ENCODE results near the gene APCDD1L.
"Not testable (repeated sequence)": the region's sequence is repeated elsewhere in the genome, so short reads cannot be mapped to it uniquely, and the experiment has no call there.

The APCDD1L gene

GRCh38 chr20:58514321-58515232, 622 bp downstream of the APCDD1L start:
- no peak for DNase-seq (ENCODE audit: low read depth in 3 of 3)

DNA sequence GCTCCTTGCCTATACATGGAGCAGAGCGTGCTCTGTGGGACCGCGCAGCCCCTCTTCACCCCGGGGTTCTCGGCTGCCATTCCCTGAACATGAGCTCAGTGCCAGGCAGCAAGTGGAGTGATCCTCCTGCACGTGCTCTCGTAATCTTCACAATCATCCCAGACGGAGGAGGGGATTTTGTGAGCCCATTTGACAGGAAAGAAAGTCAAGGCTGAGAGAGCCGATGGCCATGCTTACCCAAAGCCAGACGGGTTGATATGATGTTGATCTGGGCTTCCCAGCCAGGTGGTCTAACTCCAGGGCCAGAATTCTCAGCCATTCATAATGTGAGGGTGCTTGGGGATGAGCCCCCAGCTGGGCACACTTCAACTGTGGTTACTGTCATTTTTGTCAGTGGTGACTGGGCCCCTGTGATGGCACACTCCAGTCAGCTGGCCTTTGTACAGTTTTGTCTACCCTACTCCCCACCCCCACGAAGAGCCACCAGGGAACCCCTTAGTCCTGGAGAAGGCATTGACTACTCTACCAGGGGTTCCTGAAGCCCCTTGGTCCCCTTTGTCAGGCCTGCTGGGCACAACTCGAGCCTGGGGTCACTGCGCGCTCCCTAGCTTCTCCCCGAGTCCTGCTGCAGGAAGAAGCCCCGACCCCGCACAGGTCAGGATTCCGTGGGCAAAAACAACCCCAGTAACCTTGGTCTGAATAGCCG, 1.5 kb downstream of the APCDD1L start:
- DNase-seq (ENCODE audit: low read depth in 3 of 3), result no peak

DNA sequence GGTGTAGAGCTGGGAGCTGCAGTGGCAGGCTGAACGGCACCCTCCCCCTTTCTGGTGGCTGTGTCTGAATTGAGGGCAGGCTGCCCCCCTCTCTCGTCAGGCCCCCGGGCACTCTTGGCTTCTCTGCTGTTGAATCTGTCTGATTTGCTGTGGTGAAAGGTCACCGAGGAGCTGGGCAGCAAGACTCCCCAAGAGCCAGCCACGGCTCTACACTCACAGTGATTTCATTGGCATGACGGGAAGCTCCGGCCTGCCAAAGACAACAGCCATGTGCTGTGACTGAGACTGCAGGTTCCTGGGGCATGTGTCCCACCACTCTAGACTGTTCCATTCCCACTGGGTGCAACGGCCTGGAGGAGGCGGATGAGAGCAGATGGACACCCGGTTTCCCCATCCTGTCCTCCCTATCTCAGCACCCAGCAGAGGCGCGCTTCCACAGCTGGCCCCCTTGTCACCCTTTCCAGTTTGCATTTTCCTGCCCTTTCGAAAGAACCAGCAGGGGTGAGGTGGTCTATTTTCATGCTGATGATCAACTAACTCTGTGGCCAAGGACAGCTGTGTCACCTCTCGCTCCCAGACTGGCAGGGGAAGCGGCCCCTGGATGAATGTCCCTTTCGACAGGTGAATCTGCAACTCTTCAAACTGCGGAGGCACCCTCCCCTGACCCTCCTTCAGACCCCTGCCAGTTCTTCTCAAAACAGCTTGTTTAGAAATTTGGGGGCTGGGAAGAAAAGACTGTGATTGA, 2.2 kb downstream of the APCDD1L start:
- no peak for DNase-seq (ENCODE audit: low read depth in 3 of 3)

- DNase-seq (ENCODE audit: low read depth in 3 of 3), result no peak
Measured at GRCh38 chr20:58511861-58512260, 3.3 kb downstream of the APCDD1L start.

DNA sequence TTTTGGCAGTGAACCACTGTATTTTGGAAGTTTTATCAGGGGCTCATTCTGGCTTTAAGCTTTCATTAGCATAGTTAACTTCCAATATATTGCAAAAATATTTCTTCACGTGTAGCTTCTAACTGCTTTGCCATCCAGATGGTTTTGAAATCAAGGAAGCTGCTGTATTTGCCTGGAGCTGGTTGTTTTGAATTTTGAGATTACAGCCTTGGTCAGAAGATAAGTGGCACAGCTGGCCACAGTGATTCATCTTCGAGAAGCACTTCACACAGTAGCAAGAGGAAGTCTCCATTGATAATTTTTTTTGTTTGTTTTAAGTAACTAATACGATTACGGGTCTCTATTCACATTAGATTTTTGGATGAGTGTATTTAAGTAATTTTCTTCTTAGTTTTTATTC, 3.8 kb downstream of the APCDD1L start:
- DNase-seq (ENCODE audit: low read depth in 3 of 3), result no peak

- no peak for DNase-seq (ENCODE audit: low read depth in 3 of 3)
Measured at GRCh38 chr20:58510921-58511320, 4.3 kb downstream of the APCDD1L start.

DNA sequence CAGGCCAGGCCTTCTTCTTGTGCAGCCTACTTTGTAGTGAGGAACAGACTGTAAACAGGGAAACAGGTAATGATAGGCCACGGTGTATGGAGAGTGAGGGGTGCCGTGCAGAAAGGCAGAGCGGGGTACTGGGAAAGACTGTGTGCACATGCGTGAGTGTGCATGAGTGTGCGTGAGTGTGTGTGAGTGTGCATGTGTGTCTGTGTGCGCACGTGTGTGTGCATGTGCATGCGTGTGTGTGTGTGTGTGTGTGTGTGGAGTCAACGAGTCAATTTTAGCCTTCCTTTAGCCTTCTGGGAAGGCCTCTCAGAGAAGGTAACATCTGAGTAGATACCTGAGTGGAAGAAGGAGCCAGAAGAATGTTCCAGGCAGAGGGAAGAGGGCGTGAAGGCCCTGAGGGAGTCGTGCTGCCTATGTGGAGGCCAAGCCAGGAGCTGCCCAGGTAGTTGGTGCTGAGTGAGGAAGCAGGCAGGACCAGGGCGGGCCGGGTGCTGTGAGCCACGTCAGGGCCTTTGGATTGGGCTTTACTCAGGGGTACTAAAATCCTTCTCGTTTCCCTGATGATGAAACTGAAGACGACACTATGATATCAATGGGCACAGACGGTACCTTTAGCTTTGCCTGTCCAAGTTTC, 6.3 kb downstream of the APCDD1L start:
- DNase-seq (ENCODE audit: low read depth in 3 of 3), result no peak

GRCh38 chr20:58506999-58507398, 8.2 kb downstream of the APCDD1L start:
- not testable (repeated sequence) for DNase-seq (ENCODE audit: low read depth in 3 of 3)

- no peak for DNase-seq (ENCODE audit: low read depth in 3 of 3)
Measured at GRCh38 chr20:58504566-58504965, 10.6 kb downstream of the APCDD1L start.

DNA sequence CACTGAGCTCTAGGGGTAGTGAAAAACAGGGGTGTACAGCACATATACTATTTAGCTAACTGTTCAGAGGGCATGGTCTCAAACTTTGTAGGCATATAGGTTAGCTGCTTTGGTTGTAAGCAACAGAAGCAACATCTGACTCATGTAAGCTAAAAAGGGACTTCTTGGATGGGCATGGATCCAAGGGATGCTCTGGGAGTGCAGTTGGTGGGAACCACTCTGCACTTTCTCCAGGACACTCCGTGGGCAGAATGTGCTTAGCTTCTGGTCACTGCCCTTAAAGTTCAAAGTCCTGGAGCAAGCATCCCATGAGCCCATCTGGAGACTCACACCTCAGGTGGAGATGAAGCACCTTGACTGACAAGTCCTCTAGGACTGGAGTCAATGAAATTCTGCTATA, 11.5 kb downstream of the APCDD1L start:
- DNase-seq (ENCODE audit: low read depth in 3 of 3), result no peak

- DNase-seq (ENCODE audit: low read depth in 3 of 3), result no peak
Measured at GRCh38 chr20:58500256-58500655, 14.9 kb downstream of the APCDD1L start.

- no peak for DNase-seq (ENCODE audit: low read depth in 3 of 3)
Measured at GRCh38 chr20:58498470-58499068, 16.6 kb downstream of the APCDD1L start.

- DNase-seq (ENCODE audit: low read depth in 3 of 3), result no peak
Measured at GRCh38 chr20:58497724-58498469, 17.3 kb downstream of the APCDD1L start.

DNA sequence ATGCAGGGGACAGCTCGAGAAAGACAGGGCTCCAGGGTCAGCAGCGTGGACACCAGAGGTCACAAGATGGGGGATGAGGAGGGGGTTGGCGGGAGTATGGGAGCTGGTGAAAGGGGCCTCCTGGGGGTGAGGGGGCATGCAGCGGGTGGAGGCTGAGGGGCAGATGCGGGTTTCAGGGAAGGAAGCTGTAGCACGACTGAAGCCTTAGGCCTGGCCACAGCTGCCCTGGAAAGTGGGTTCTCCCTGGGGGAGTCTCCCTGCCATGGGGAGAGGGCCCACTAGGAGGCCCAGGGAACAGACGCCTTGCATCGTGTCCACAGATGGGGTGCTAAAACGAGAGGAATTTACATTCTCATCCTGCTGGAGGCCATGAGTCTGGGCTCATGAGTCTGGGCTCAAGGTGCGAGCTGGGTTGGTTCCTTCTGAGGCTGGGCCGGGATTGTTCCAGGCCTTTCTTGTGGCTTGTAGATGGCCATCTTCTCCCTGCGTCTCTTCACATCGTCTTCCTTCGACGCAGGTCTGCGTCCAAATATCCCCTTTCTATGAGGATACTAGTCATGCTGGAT, 18.0 kb downstream of the APCDD1L start:
- DNase-seq (ENCODE audit: low read depth in 3 of 3), result no peak

DNA sequence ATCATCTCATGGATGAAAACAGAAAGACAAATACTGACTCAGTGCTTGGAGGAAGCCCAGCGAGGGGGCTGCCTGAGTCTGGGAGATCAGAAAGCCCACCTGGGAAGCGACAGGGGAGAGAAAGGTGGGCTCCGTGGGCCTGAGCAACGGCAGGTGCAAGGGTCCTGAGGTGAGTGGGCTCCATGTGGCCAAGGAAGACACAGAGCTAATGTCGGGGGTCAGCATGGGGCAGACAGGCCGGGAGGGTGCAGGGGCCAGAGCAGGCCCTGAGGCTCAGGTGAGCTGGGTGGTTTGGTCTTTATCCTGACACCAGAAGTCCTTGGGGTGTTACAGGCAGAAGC, 18.8 kb downstream of the APCDD1L start:
- DNase-seq (ENCODE audit: low read depth in 3 of 3), result no peak

- no peak for DNase-seq (ENCODE audit: low read depth in 3 of 3)
Measured at GRCh38 chr20:58495623-58496428, 19.4 kb downstream of the APCDD1L start.

DNA sequence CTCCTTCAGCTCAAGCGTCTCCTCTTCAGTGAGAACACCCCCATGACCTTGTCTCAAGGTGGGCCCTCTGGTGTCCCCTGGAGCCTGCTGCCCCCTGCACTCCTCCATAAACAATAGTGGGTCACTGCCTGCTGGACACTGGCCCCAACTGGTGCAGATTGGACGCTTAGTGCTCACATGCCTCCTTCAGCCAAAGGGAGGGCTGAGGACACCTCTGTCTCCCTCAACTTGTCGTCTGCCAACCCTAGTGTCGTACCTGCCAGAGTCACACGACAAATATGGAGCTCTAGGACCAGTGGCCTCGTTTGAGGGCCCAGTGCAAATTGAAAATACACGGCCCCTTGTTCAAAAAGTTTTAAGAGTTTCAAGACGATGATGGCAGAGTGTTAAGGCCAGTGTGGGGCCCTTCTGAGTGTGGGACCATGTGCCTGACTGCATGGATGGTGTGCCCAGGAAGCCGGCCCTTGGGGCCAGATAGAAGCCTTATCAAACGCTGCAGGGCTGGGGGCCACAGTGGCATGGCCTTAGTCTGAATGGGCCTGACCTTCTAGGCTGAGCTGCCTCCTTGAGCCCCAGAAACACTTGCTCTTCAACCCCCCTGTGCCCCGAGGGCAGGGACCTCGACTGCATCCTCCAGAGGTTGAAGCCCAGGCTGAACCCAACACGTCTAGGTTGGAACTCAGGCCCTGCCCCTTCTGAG, 20.1 kb downstream of the APCDD1L start:
- DNase-seq (ENCODE audit: low read depth in 3 of 3), result no peak

DNA sequence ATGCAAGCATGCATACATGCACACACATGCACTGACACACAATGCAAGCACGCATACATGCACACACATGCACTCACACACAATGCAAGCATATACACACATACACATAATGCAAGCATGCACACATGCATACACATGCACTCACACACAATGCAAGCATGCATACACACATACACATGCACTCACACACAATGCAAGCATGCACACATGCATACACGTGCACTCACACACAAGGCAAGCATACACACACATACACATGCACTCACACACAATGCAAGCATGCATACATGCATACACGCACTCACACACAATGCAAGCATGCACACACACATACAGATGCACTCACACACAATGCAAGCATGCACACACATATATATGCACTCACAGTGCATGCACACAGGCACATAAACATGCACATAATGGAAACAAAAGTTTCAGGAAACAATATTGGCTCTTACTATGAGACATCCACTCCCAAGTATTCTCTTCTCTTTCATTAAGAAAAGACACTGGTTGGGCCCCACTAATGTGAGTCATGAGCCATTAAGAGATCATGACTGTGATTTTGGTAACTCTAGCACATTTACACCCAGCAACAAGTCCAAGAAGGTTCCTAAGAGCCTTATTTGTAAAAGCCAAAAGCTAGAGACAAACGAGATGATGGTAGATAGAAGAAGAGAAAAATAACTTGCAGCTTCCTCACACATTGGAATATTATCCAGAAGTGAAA, 22.2 kb downstream of the APCDD1L start:
- DNase-seq (ENCODE audit: low read depth in 3 of 3), result no peak
